Astrocyte of the spinal cord (primary cell): ENCODE data around the gene CAMK2N1.
A peak's percentile ranks its signal among the peaks of the same experiment; 100 is the strongest.

ENCODE experiments used
- DNase-seq: peaks from one replicate; pipeline ENCODE4 v3.0.0; 2011; ENCODE audit warnings: low read depth, low spot score
- H3K4me3 ChIP-seq: 2 replicates; pipeline ENCODE4 v1.5.1; 2011; ENCODE audit warnings: low read depth, mild to moderate bottlenecking, low read length, moderate library complexity
- CTCF ChIP-seq: IDR thresholded peaks from 2 replicates; pipeline ENCODE4 v1.5.1; 2012; ENCODE audit warnings: low read depth, mild to moderate bottlenecking, low read length, inconsistent platforms
- in situ Hi-C: cut with HindIII; loops from 2 replicates; pipeline ENCODE4 v1.10.0; 2017; ENCODE audit warnings: low sequenced_read_pairs

Gene CAMK2N1

DNA sequence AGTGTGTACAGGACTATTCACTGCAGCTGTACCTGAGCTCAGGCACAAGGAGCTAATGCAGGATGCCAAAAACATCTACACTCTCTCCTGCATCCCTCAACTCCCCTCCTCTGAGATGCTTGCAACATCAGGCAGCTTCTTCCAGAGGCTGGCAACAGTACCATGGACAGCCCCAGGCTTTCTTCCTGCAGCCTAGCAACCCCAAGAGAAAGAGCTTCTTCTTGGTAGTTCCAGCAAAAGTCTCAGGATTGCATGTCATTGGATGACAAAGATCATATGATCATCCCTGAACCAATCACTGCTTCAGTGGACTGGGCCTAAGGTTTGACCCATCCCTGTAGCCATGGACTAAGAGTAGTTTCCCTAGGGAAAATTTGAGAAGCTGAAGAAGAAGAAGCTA is 46.7 kb downstream of the CAMK2N1 start:
- TF ChIP-seq CTCF = no peak
- H3K4me3 ChIP-seq = no peak overlapping the region
- in situ Hi-C loops = no loop called here
- DNase-seq = peak; percentile 37

GRCh38 chr1:20437640-20438039 is 48.4 kb downstream of the CAMK2N1 start:
- TF ChIP-seq CTCF = no peak
- DNase-seq = no peak
- no peak overlapping the region for H3K4me3 ChIP-seq
- in situ Hi-C loops = no loop called here

- H3K4me3 ChIP-seq = no peak overlapping the region
- DNase-seq = no peak
- TF ChIP-seq CTCF = no peak
- in situ Hi-C loops = no loop called here
Measured at GRCh38 chr1:20432891-20433290, 53.1 kb downstream of the CAMK2N1 start.
